T47D (cell line): ENCODE results near the gene MXI1.
A peak's percentile ranks its signal among the peaks of the same experiment; 100 is the strongest.
"Not testable (repeated sequence)": the region's sequence is repeated elsewhere in the genome, so short reads cannot be mapped to it uniquely, and the experiment has no call there.

Source experiments
- DNase-seq, 2 experiments: peaks; one replicate each; pipeline versions ENCODE4 v3.0.0 to v3.0.0-alpha.2; 2011 to 2012; ENCODE audit warnings: low read depth in 1 of 2, low spot score in 1 of 2
- JUND ChIP-seq: IDR thresholded peaks from 2 replicates; pipeline ENCODE4 v1.6.1; 2012; ENCODE audit warnings: low read depth
- in situ Hi-C: cut with HindIII; loops from 2 replicates; pipeline ENCODE4 v1.10.0; 2016; ENCODE audit warnings: low sequenced_read_pairs, low pct_unique_long_range_greater_than_20kb

MXI1 gene

GRCh38 chr10:110192552-110192951 lies 14.9 kb upstream of the MXI1 start:
- no peak for DNase-seq
- no peak for TF ChIP-seq JUND
- in situ Hi-C loops = no loop called here

GRCh38 chr10:110200503-110200902 lies 6.9 kb upstream of the MXI1 start:
- TF ChIP-seq JUND = no peak
- DNase-seq = no peak
- in situ Hi-C loops = no loop called here

- DNase-seq, in situ Hi-C loops: not testable (repeated sequence)
Observed at GRCh38 chr10:110201046-110201445, 6.4 kb upstream of the MXI1 start.

GRCh38 chr10:110203500-110204455 lies 3.6 kb upstream of the MXI1 start:
- TF ChIP-seq JUND = no peak
- in situ Hi-C loops = no loop called here
- no peak for DNase-seq

GRCh38 chr10:110205051-110205675 lies 2.2 kb upstream of the MXI1 start:
- no peak for TF ChIP-seq JUND
- no peak for DNase-seq
- in situ Hi-C loops = no loop called here

- peak in 1 of 2 experiments; percentile 9 for DNase-seq
- in situ Hi-C loops = no loop called here
- no peak for TF ChIP-seq JUND
Observed at GRCh38 chr10:110207805-110208613, 604 bp downstream of the MXI1 start.

- no peak for TF ChIP-seq JUND
- peak; percentile 19 to 42 for DNase-seq
- in situ Hi-C loops = no loop called here
Observed at GRCh38 chr10:110208614-110209453, 1.4 kb downstream of the MXI1 start.

- DNase-seq = peak; percentile 18 to 57
- in situ Hi-C loops = no loop called here
- no peak for TF ChIP-seq JUND
Observed at GRCh38 chr10:110209454-110209925, 2.1 kb downstream of the MXI1 start.

- peak; percentile 15 to 28 for DNase-seq
- in situ Hi-C loops = no loop called here
- no peak for TF ChIP-seq JUND
Observed at GRCh38 chr10:110209926-110210673, 2.7 kb downstream of the MXI1 start.

- in situ Hi-C loops = no loop called here
- TF ChIP-seq JUND = no peak
- DNase-seq = peak; percentile 97
Observed at GRCh38 chr10:110210674-110211464, 3.5 kb downstream of the MXI1 start.
